AG04450 (cell line): ENCODE data around the gene CHRNB1. TPM values are rescaled to one million over a fixed set of nuclear protein-coding genes. Genes with fewer than 3 reads are reported as not detected.

ENCODE experiments used
- CTCF ChIA-PET: fragments of 300-600, 350-600 bp; formaldehyde crosslinking; extraction: SDS; loops from one replicate; lab custom pipeline; 2022; ENCODE audit warnings: antibody characterized with exemption, inconsistent platforms; lab: Charles Lee
- POLR2A ChIA-PET: fragments of 350-600 bp; formaldehyde crosslinking; extraction: SDS; loops from one replicate; lab custom pipeline; 2021; ENCODE audit warnings: antibody characterized with exemption, inconsistent platforms; lab: Yijun Ruan, JAX
- DNase-seq: peaks from one replicate; pipeline ENCODE4 v3.0.0-alpha.2; 2011; ENCODE audit warnings: low read depth, low spot score
- H3K27ac ChIP-seq: one replicate; pipeline ENCODE4 v1.5.1; 2012; ENCODE audit warnings: low read depth, low read length, control low read depth
- H3K27me3 ChIP-seq: one replicate; pipeline ENCODE4 v1.6.0; 2012; ENCODE audit warnings: low read length; ENCODE audit not compliant: control insufficient read depth, insufficient read depth
- H3K4me3 ChIP-seq: 2 replicates; pipeline ENCODE4 v1.5.1; 2011; ENCODE audit warnings: mild to moderate bottlenecking, low read depth, low read length, control low read depth
- H3K9me3 ChIP-seq: 2 replicates; pipeline ENCODE4 v1.5.1; 2012; ENCODE audit warnings: low read length; ENCODE audit not compliant: control insufficient read depth, insufficient read depth
- CTCF ChIP-seq: IDR thresholded peaks from 2 replicates; pipeline ENCODE4 v1.5.1; 2011; ENCODE audit warnings: low read depth, low read length, control low read depth, inconsistent platforms
- polyA plus RNA-seq: library from polyadenylated mRNA; depleted of rRNA; stranded (reverse); fragments of >200 nt; gene quantifications from 2 replicates; pipeline ENCODE4 v1.2.3, GENCODE V29; 2011

The CHRNB1 gene
- polyA plus RNA-seq, 1 experiment, result 6.3 TPM

- H3K9me3 ChIP-seq, result no peaks in the 10 kb centered on the region; the same call in 1 of the 2 replicates
- TF ChIP-seq CTCF, result no peak
- no peak overlapping the region for H3K27ac ChIP-seq
- no peak overlapping the region for H3K4me3 ChIP-seq
- ChIA-PET POLR2A (no interaction called here), CTCF (interaction anchor here (1.9 kb wide), 1 partner anchor 118 kb away, joined by 6 read pairs; no protein-coding TSS in a partner anchor)
- no peak for DNase-seq
- H3K27me3 ChIP-seq, result peaks cover 36% of the 10 kb centered on the region
Measured at GRCh38 chr17:7442142-7442541, 2.7 kb upstream of the CHRNB1 start.

- Histone ChIP-seq H3K27ac (no peak overlapping the region), H3K4me3 (no peak overlapping the region), H3K9me3 (no peaks in the 10 kb centered on the region; the same call in 1 of the 2 replicates), H3K27me3 (peaks cover 28% of the 10 kb centered on the region)
- POLR2A ChIA-PET, result interaction anchor here (0.6 to 1.5 kb wide), 5 partner anchors 8 to 40 kb away, joined by 3 to 6 read pairs (median 3); partner anchors contain the start of genes POLR2A and TMEM102
- CTCF ChIA-PET, result interaction anchor here (0.6 to 1.9 kb wide), 4 partner anchors 71 to 201 kb away, joined by 3 to 6 read pairs (median 4); partner anchors contain the start of gene GABARAP
- no peak for DNase-seq
- no peak for TF ChIP-seq CTCF
Measured at GRCh38 chr17:7443499-7444485, 1.1 kb upstream of the CHRNB1 start.

GRCh38 chr17:7445619-7445968, 733 bp downstream of the CHRNB1 start:
- H3K27me3 ChIP-seq, result peaks cover 14% of the 10 kb centered on the region
- no peak overlapping the region for H3K27ac ChIP-seq
- DNase-seq, result no peak
- ChIA-PET POLR2A (interaction anchor here (0.6 to 1.0 kb wide), 4 partner anchors 9 to 116 kb away, joined by 3 to 8 read pairs (median 5); partner anchors contain the start of gene TMEM102), CTCF (interaction anchor here (0.8 to 3.6 kb wide), 2 partner anchors 9 to 22 kb away, joined by 7 to 14 read pairs; no protein-coding TSS in a partner anchor)
- peak overlapping the region; percentile 46; the same call in 1 of the 2 replicates for H3K4me3 ChIP-seq
- H3K9me3 ChIP-seq, result no peaks in the 10 kb centered on the region; the same call in 1 of the 2 replicates
- no peak for TF ChIP-seq CTCF

GRCh38 chr17:7448461-7448860, 3.6 kb downstream of the CHRNB1 start:
- POLR2A ChIA-PET, result interaction anchor here (0.7 kb wide), 1 partner anchor 118 kb away, joined by 4 read pairs; no protein-coding TSS in a partner anchor
- Histone ChIP-seq H3K4me3 (no peak overlapping the region), H3K27ac (no peak overlapping the region), H3K27me3 (peaks cover 12% of the 10 kb centered on the region), H3K9me3 (no peaks in the 10 kb centered on the region; the same call in 1 of the 2 replicates)
- no peak for DNase-seq
- CTCF ChIA-PET, result interaction anchor here (0.6 to 3.6 kb wide), 2 partner anchors 8 to 12 kb away, joined by 3 to 14 read pairs; no protein-coding TSS in a partner anchor
- no peak for TF ChIP-seq CTCF
